SK-MEL-5 (cell line): ENCODE results near the gene PSMD6. TPM values are rescaled to one million over a fixed set of nuclear protein-coding genes. Genes with fewer than 3 reads are reported as not detected.
A peak's percentile ranks its signal among the peaks of the same experiment; 100 is the strongest.

Experiments
- DNase-seq: peaks from one replicate; pipeline ENCODE4 v3.0.0-alpha.2; 2016; ENCODE audit warnings: low read depth, low spot score
- in situ Hi-C: cut with HindIII; loops from 2 replicates; pipeline ENCODE4 v1.10.0; 2016; ENCODE audit warnings: low sequenced_read_pairs, high pct_unique_total_duplicates, low pct_unique_long_range_greater_than_20kb
- total RNA-seq: library from RNA; depleted of rRNA; stranded (reverse); fragments of >200 nt; shearing (Covaris generic); gene quantifications from 2 replicates; pipeline ENCODE4 v1.2.3, GENCODE V29; 2014

Gene PSMD6
- total RNA-seq, 1 experiment from 2014 or later, result 129 TPM

DNA sequence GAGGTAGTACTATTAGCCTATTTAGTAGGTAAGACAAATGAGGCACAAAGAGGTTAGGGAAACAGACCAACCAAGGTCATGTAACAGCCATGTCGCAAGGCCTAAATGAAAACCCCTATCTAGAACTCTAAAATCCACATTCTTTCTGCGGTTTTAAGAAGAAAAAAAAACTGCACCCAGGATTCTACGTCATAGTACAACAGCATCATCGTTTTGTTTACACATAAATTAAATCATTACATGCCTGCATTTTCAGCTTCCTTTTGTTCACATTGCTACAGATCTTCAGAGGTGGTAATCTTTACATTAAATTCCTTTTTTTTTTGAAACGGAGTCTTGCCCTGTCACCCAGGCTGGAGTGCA, 548 bp upstream of the PSMD6 start:
- in situ Hi-C loops, result no loop called here
- DNase-seq, result peak; percentile 22

DNA sequence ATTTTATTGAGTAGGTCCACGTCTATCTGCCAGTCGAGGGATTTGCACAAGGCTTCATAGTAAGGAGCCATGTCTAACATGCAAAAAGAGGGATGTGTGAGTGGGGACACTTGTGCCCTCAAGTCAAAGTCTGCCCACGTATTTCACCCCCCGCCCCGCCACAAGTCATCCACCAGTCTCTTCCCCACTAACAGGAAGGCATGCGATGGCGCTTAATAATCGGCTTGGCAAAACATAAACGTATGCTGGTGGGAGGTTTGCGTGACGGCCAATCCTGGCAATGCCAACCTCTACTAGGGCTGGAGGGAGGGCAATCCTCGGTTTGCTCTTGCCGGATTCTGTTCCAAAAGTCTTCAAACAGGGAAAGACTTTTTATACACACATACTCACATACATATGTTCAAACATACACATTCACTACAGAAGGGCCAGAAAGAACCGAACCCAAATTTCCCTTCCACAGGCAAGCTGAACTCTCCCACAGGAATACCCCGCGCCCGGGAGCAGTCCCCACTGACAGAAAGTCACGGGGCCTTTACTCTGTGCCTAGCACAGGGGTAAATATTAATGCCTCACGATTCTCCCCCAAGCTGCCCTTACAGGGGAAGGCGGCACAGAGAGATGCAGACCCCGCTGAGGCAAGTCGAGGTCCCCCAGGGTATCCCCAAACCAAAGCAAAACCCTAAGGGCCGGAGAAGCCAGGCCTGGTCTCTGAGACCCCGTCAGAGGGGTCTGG, 675 bp downstream of the PSMD6 start:
- DNase-seq, result peak; percentile 23
- in situ Hi-C loops, result no loop called here

DNA sequence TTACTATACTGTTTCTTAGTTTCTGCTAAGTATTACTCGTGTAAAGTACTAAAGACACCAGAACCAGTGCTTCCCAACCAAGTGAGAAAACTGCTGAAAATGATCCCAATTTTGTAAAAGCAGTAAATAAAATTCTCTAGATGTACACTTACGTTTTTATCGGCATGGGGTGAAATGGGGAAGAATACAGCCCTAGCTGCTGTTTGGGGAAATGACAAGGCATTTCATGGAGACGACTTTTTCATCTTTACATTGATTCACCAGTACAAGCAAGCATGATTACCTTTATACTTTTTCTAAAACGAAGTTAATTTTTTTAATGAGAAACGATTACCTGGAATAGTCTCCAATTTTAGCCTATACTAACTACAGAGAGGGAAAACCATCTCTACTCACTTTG, 1.4 kb downstream of the PSMD6 start:
- in situ Hi-C loops, result no loop called here
- no peak for DNase-seq

DNA sequence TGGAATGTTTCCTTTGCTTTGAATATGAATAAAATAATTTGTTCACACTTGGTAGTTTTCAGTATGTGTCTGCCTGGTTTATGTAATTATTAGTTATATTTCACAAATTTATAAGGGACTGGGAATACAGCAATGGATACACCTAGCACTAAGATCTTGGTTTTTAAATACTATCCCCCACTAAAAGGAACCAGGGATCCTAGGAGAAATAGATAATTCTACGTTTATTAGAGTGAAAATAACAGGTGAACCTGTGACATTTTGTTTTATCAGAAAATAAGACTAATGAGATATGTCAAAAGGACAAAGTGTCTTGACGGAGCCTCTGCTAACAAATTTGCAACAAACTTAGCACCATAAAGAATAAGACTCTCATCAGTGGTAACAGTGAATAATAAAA, 3.4 kb downstream of the PSMD6 start:
- in situ Hi-C loops, result no loop called here
- no peak for DNase-seq

DNA sequence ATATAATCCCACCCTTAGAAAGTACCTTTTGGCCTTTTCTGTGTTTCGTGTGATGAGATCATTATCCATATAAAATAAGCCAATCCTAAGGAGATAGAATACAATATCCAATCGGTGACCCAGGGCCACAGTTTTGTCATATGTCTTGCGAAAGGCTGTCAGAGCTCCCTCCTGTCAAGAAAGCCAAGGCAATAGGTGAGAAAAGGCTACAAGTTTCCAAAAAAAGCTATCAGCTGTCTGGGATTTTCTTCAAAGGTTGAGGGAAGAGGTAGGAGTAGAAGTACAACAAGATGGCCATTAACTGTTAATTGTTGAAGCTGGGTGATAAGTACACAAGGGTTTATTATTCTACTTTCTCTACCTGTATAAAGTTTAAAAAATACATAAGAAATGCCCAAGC, 4.0 kb downstream of the PSMD6 start:
- DNase-seq, result no peak
- in situ Hi-C loops, result no loop called here

DNA sequence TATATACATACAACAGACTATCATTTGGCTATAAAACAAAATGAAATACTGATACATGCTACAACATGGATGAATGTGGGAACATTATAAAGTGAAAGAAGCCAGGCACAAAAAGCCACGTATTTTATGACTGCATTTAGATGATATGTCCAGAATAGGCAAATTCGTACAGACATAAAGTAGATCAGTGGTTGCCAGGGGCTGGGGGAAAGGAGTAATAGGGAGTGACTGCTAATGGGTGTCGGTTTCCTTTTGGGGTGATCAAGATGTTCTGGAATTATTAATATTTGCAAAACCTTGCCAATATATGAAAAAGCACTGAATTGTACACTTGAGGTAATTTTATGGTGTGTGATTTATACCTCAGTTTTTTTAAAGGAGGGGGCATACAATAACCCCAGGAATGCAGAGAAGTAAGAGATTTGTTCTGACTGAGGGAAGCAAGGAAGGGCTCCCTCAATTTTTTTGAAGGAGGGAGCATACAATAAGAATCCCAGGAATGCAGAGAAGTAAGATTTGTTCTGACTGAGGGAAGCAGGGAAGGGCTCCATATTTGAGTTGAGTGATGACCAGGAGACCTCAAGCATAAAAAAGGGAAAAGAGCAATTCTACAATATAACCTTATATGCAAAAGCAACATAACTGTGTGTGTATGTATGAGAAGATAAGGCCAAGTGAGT, 6.2 kb downstream of the PSMD6 start:
- in situ Hi-C loops, result no loop called here
- DNase-seq, result no peak

DNA sequence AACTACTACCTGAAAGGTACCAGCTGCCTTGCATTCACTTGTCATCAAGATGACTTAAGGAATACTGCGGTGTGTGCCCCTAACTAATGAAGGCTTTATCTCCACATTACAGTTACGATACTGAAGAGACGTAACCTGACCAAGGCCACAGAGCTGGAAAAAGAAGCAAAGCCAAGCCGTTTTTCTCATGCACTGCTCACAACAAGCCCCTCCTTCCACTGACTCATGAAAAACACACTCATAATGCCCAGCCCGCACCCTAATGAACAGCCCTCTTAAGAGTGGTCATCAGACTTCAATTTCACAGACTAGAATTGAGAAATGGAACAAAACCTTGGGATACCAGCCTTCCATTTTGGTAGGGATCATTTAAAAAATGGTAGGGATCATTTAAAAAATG, 11.6 kb downstream of the PSMD6 start:
- in situ Hi-C loops, result no loop called here
- no peak for DNase-seq

DNA sequence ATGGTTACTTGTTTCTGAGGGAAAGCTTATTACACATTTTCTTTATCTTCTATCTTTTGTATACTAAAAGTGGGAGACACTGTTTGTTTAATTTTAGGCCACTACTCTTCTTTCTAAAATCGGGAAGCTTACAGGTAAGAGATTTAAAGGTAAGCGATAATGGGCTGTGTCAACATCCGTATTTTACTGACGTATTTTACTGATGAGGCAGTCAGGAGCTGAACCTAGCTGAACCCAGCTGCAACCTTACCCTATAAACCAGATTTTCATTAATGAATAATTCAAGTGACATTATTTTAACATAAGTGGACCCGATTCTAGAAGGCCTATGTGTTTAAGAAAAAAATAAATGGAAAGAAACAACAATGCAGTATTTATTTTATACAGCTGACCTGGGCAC, 13.1 kb downstream of the PSMD6 start:
- DNase-seq, result no peak
- in situ Hi-C loops, result no loop called here

DNA sequence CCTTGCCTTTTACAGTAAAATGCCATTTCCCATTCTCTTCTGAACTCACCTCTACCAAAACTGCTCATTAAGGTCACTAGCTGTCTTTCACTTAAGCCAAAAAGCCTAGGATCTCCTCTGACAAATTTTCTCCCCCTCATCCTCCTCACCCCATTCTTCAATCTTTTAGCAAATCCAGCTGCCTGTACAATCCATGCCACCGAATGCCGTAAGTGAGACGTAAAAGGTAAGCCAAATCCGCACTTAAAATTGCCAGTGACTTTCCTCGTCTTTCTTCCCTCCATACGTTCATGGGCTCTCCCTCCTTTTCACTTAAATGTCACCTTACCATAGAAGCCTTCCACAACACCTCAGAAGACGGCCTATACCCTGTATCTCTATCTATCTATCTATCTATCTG, 13.8 kb downstream of the PSMD6 start:
- in situ Hi-C loops, result no loop called here

DNA sequence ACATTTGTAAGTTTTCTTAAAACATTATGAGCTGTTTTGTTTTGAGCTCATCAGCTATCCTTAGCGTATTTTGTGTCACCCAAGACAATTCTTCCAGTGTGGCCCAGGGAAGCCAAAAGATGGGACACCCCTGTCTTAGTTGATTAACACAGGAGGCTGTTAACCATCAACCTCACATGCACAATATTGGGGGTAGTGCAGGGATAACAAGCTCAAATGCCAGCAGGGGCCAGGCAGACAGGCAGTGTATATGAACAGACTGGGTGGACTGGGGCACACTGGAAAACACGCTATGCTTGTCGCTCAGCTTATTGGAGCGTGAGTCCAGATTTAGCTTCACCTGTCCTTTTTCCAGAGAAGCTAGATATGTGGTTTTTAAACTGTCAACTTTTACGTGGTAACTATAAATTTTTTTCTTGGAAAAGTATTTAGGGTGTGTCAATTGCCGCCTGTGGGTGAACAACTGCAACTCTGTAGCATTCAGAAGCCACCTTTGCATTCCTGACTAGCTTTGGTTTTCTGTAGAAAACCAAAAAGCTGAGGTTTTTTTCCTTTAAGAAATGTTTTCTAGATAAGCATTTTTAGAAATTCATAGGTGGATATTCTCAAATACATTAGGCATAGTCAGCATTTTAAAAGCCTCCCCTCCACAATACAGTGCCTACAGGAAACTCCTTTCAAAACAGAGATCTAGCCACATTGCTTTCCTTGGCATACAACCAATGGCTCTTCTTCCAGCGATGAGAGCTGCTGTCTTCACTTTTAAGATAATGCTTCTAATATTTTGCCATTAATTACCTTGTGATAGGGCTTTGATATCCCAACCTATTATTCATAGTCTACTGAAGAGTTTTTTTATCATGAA, 14.6 kb downstream of the PSMD6 start:
- DNase-seq, result no peak
- in situ Hi-C loops, result no loop called here

More for the DNA sequence above, 13.8 kb downstream of the PSMD6 start:
- DNase-seq, result no peak

DNA sequence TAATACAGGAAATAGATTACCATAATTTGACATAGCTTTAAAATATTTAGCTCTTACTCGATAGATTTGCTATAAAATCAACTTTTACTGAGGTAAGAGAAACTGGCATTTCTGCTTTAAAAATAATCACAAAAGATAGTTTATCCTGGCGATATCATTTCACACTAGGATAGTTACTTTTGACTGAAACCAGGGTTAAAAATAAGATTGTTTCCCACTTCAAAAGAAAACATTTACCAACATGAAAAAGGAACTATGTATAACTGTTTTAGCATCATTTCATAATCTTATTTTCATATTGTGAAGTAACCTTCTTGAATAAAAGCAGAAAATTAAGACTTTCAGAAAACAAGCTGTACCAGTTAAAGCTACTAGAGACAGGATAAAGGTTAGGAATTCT, 15.3 kb downstream of the PSMD6 start:
- no peak for DNase-seq
- in situ Hi-C loops, result no loop called here

DNA sequence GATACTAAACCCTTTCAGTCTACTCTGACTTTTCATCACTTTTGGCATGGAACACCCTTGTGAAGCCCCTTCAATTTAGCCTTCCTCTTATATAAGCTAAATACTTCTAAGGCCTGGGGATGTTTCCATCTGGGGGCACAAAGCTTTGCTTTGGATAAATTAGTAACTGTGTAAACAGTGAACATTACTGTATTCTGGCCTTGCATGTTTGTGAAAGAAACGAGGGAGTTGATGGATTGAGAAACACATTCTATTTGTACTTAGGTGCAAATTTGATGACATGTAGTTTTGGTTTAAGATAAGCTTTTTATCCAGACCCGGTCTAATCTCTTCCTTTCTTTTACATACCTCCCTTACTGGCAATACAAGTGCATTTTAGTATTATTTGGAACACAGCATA, 19.7 kb downstream of the PSMD6 start:
- in situ Hi-C loops, result no loop called here
- no peak for DNase-seq

DNA sequence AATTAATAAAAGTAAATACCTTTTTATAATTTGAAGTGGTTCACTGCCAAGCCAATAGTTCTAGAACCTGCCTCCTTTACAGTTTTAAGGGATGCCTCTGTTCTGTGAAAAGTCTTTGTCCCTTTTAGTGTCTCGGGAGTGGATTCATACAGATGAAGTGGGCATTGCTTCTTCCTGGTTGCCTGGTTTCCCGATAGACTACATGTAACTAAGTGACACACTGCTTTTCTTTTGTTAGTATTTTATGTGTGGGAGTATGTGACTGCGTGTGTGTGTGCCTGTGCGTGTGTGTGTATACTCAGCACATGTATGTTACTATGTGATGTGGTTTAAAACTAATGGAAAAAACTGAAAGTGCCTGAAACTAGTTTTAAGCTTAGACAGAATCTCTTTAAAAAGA, 21.1 kb downstream of the PSMD6 start:
- DNase-seq, result no peak
- in situ Hi-C loops, result no loop called here

DNA sequence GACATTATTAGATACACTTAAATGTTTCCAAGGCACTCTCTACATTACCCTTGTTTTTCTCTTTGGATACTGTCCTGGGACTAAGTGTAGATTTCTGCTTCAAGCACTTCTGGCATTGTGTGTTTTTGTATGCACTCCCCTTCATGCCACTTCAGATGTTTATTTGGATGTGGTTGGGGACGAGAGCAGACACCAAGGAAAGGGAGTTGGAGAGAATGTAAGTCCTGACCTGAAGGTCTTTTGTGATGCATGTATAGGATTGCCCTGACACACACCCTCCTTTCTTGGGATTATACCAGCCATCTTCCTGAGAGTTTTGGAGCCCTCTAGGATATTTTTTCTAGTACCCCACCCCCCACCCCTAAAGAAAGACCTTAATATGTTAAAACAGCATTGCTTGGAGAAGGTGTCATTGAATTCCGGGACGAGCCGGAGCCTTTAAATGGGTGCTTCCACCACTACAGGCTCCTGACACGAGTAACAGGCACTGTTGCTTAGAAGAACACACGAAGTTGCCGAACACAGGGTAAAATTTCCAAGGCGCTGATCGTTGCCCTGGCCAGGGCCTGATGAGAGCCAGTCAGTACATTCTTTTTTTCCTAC, 22.7 kb downstream of the PSMD6 start:
- in situ Hi-C loops, result no loop called here
- DNase-seq, result no peak

DNA sequence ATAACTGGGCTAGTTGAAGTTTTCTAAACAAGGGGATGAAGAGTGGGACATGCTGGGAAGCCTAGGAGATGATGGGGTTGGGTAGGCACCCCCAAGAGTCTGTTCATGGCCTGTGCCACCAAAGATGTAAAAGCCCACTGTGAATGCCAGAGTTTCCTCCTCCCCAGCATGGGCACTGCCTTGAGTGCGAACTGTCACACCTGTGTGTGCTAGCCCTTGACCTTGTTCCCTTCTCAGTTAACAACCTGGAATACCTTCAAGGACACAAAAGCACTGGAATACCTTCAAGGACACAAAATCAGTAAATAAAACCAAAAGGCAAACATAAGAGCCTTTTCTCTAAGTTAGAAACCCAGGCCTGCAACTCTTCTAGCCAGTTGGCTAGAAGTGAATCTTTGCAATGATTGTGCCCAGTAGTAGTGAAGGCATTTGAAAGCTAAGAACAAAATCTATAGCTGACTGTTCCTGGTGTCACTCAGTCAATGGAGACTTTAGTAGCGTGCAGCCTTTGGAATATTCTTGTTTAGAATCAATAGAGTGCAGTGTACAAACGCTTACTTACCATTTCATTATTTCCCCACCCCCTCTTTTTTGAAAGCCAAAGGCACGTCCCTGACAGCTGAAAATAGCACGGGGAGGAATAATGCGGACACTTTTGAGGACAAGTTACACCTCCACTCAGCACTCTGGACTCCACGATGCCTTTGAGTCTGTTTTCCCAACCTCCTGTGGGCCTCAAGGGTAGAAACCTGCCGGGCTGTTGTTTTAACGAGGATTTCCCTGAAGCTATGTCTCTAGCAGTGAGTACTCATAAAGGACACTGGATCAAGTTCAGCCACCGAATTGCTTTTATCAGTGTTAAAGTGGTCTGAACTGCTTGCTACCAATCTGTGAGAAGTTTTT, 24.2 kb downstream of the PSMD6 start:
- in situ Hi-C loops, result no loop called here
- no peak for DNase-seq

DNA sequence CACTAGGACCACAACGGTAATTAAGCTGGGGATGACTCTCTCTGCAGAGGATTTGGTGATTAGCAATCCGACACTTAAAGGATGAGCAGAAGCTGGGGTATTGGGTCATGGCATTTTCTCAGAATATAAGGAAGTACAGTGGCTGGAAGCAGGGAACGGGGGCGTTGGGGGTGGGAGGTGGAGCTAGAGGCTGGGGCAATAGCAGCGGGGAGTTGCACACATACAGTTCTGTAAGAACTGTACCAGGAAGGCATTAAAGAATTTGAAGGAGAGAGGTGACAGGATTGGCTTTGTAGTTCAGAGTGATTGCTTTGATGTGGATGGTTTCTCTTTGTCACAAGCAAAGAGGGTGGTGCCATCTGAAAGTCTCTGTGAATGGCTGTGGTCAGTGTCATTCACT, 28.2 kb downstream of the PSMD6 start:
- in situ Hi-C loops, result no loop called here
- no peak for DNase-seq

DNA sequence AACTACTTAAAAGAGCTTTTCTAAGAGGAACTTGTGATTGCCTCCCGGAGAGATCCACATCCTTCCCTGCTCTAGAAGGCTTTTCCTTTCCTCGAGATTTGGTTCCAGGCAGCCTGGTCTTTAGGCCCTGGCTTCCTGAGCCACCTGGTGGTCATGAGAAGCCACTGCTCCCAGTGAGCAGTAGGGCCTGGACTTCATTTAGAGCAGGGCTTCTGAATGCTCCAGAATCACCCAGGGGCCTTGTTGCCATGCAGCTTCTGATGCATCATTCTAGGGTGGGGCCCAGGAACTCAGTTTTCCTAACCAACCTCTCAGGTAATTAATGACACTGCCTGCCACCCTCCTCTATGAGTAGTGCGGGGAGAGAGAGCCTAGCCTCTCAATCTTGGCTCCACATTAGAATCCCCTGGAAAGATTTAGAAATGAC, 29.6 kb downstream of the PSMD6 start:
- in situ Hi-C loops, result no loop called here
- DNase-seq, result peak; percentile 85
